HepG2 (cell line): ENCODE measurements around the gene CAMTA1. TPM values are rescaled to one million over a fixed set of nuclear protein-coding genes. Genes with fewer than 3 reads are reported as not detected.

Source experiments
- AKNA ChIP-seq: sonication (generic); formaldehyde crosslinking; IDR thresholded peaks from 2 replicates; pipeline ENCODE4 v1.4.0; 2020; ENCODE audit warnings: missing genetic modification reagents, borderline replicate concordance
- ATF4 ChIP-seq, 2 experiments: fragments of 450-650 bp in 1 of 2; sonication (generic) in 1 of 2; formaldehyde crosslinking; IDR thresholded peaks; 2 replicates each; pipeline versions ENCODE4 v1.5.0 to v1.8.0; 2020 to 2022; ENCODE audit warnings: mild to moderate bottlenecking in 1 of 2, missing genetic modification reagents in 1 of 2
- CBFB ChIP-seq: sonication (generic); formaldehyde crosslinking; IDR thresholded peaks from 2 replicates; pipeline ENCODE4 v1.4.0; 2020; ENCODE audit warnings: missing genetic modification reagents
- CCDC6 ChIP-seq: sonication (generic); formaldehyde crosslinking; IDR thresholded peaks from 2 replicates; pipeline ENCODE4 v1.8.1; 2022; ENCODE audit warnings: mild to moderate bottlenecking, missing genetic modification reagents, moderate library complexity
- DMAP1 ChIP-seq: IDR thresholded peaks from 2 replicates; pipeline ENCODE4 v1.6.1; 2016
- HDAC6 ChIP-seq: fragments of 200-600 bp; sonication (generic); IDR thresholded peaks from 2 replicates; pipeline ENCODE4 v1.7.0; 2017; ENCODE audit warnings: mild to moderate bottlenecking, antibody characterized with exemption, low read length, low read depth
- MXI1 ChIP-seq: IDR thresholded peaks from 3 replicates; pipeline ENCODE4 v1.6.1; 2012; ENCODE audit warnings: low read depth, low read length, inconsistent platforms, borderline replicate concordance
- NAIF1 ChIP-seq: sonication (generic); formaldehyde crosslinking; IDR thresholded peaks from 2 replicates; pipeline ENCODE4 v1.5.0; 2020; ENCODE audit warnings: mild to moderate bottlenecking, missing genetic modification reagents, borderline replicate concordance
- NCOA5 ChIP-seq: sonication (generic); formaldehyde crosslinking; IDR thresholded peaks from 2 replicates; pipeline ENCODE4 v1.4.0; 2020; ENCODE audit warnings: missing genetic modification reagents
- NFKBIZ ChIP-seq: IDR thresholded peaks from 2 replicates; pipeline ENCODE4 v1.6.1; 2018; ENCODE audit warnings: missing genetic modification reagents, missing compliant biosample characterization
- NR1H2 ChIP-seq: sonication (generic); formaldehyde crosslinking; IDR thresholded peaks from 2 replicates; pipeline ENCODE4 v1.8.1; 2022; ENCODE audit warnings: low read depth, missing genetic modification reagents, borderline replicate concordance
- SMAD3 ChIP-seq: sonication (generic); formaldehyde crosslinking; IDR thresholded peaks from 2 replicates; pipeline ENCODE4 v1.4.0; 2020; ENCODE audit warnings: missing genetic modification reagents
- SMARCE1 ChIP-seq: fragments of 450-650 bp; IDR thresholded peaks from 2 replicates; pipeline ENCODE4 v1.6.1; 2017; ENCODE audit warnings: borderline replicate concordance
- SP1 ChIP-seq, 2 experiments: fragments of 450-650 bp in 1 of 2; sonication (generic) in 1 of 2; formaldehyde crosslinking in 1 of 2; IDR thresholded peaks; 2 replicates each; pipeline versions ENCODE4 v1.4.0 to v1.6.1; 2016 to 2020; ENCODE audit warnings: missing genetic modification reagents in 1 of 2
- TCF7L2 ChIP-seq: IDR thresholded peaks from 2 replicates; pipeline ENCODE4 v1.6.1; 2011; ENCODE audit warnings: mild to moderate bottlenecking, low read depth, low read length, moderate library complexity
- THYN1 ChIP-seq: sonication (generic); formaldehyde crosslinking; IDR thresholded peaks from 2 replicates; pipeline ENCODE4 v1.8.1; 2023; ENCODE audit warnings: low read depth, mild to moderate bottlenecking, moderate library complexity, missing genetic modification reagents, borderline replicate concordance
- ZC3H13 ChIP-seq: sonication (generic); formaldehyde crosslinking; IDR thresholded peaks from 2 replicates; pipeline ENCODE4 v1.8.1; 2023; ENCODE audit warnings: mild to moderate bottlenecking, missing genetic modification reagents, moderate library complexity
- ZNF205 ChIP-seq: IDR thresholded peaks from 2 replicates; pipeline ENCODE4 v1.6.1; 2018; ENCODE audit warnings: missing biosample characterization, missing genetic modification reagents
- ZNF224 ChIP-seq: sonication (generic); formaldehyde crosslinking; IDR thresholded peaks from 2 replicates; pipeline ENCODE4 v1.5.0; 2020; ENCODE audit warnings: mild to moderate bottlenecking, missing genetic modification reagents
- ZNF547 ChIP-seq: sonication (generic); formaldehyde crosslinking; IDR thresholded peaks from 2 replicates; pipeline ENCODE4 v1.5.1; 2020; ENCODE audit warnings: mild to moderate bottlenecking, missing genetic modification reagents
- ZNF800 ChIP-seq: sonication (generic); formaldehyde crosslinking; IDR thresholded peaks from 2 replicates; pipeline ENCODE4 v1.4.0; 2020; ENCODE audit warnings: missing genetic modification reagents
- ZSCAN25 ChIP-seq: sonication (generic); formaldehyde crosslinking; IDR thresholded peaks from 2 replicates; pipeline ENCODE4 v1.8.0; 2022; ENCODE audit warnings: mild to moderate bottlenecking, missing genetic modification reagents
- polyA plus RNA-seq, 8 experiments: library from polyadenylated mRNA; depleted of rRNA in 3 of 8; stranded (reverse) in 7 of 8; unstranded in 1 of 8; fragments of >200 nt; fragmentation: Illumina TruSeq in 4 of 8; extraction: Trizol in 4 of 8; gene quantifications; 2 replicates each; pipeline versions ENCODE4 v1.2.1 to v1.2.3, GENCODE V29; 2011 to 2016; ENCODE audit warnings: low read depth in 4 of 8, missing spikeins in 1 of 8, mixed read lengths in 1 of 8; ENCODE audit not compliant: insufficient read depth in 1 of 8
- total RNA-seq, 5 experiments: library from RNA; depleted of rRNA; stranded (reverse); fragments of >200 nt; fragmentation: Illumina TruSeq; extraction: Trizol; gene quantifications; 2 replicates each; pipeline ENCODE4 v1.2.3, GENCODE V29; 2016; ENCODE audit warnings: low read depth in 1 of 5

CAMTA1 gene
- total and polyA plus RNA-seq, 2 of the 13 experiments (the other 11 are each of a cell fraction or from before 2014, with no cell fraction given): 25.0 to 36.4 TPM

- TF ChIP-seq AKNA: no peak
- TF ChIP-seq SP1 (IDR thresholded peaks at IDR 0.05): no peak
- peak; percentile 96 for TF ChIP-seq SP1 (CRISPR knock-in tag; IDR thresholded peaks at IDR 0.05)
- no peak for TF ChIP-seq NR1H2 (CRISPR knock-in tag)
- TF ChIP-seq SMARCE1: no peak
- TF ChIP-seq ZC3H13: peak; percentile 23; the same call in 1 of the 2 replicates
- TF ChIP-seq HDAC6: no peak
- 0 out of 2 replicates have a peak, but pooled peaks have one; percentile 45 for TF ChIP-seq CBFB (CRISPR knock-in tag)
- no peak for TF ChIP-seq NAIF1 (CRISPR knock-in tag)
- peak; percentile 79; the same call in 1 of the 2 replicates for TF ChIP-seq ZNF547 (CRISPR knock-in tag)
- TF ChIP-seq NFKBIZ: no peak
- TF ChIP-seq ZNF224 (CRISPR knock-in tag): no peak
- peak; percentile 42; the same call in 1 of the 2 replicates for TF ChIP-seq DMAP1 (CRISPR knock-in tag)
- TF ChIP-seq MXI1: no peak; the same call in 2 of the 3 replicates
- TF ChIP-seq ZNF800: no peak
- no peak for TF ChIP-seq NCOA5 (CRISPR knock-in tag)
- no peak for TF ChIP-seq TCF7L2
- TF ChIP-seq ZNF205: no peak
- TF ChIP-seq THYN1 (CRISPR knock-in tag): no peak
- peak; percentile 84 for TF ChIP-seq CCDC6 (CRISPR knock-in tag)
- TF ChIP-seq ZSCAN25: peak; percentile 69; the same call in 1 of the 2 replicates
- no peak for TF ChIP-seq ATF4 (CRISPR knock-in tag; IDR thresholded peaks at IDR 0.05)
- no peak for TF ChIP-seq SMAD3
Measured at GRCh38 chr1:7770997-7771822, 986.0 kb downstream of the CAMTA1 start, which contains the start of gene VAMP3 (continued).
